PC-3 (cell line): ENCODE data around the gene PCED1A.

Experiments
- CTCF ChIP-seq: fragments of 300-600 bp; sonication (generic); conservative IDR thresholded peaks from 2 replicates; pipeline ENCODE4 v1.5.1; 2017; ENCODE audit warnings: antibody characterized with exemption, low read depth, mild to moderate bottlenecking, low read length
- EZH2 ChIP-seq: fragments of 300-600 bp; sonication (generic); IDR thresholded peaks from one replicate; pipeline ENCODE4 v1.6.1; 2017; ENCODE audit warnings: antibody characterized with exemption, mild to moderate bottlenecking, low read length; ENCODE audit not compliant: unreplicated experiment
- EZH2phosphoT487 ChIP-seq: fragments of 300-600 bp; sonication (generic); IDR thresholded peaks from 2 replicates; pipeline ENCODE4 v1.6.1; 2018; ENCODE audit warnings: mild to moderate bottlenecking, antibody characterized with exemption, low read length, borderline replicate concordance

GRCh38 chr20:2840138-2840966 lies at the start of gene PCED1A, which contains the start of gene VPS16:
- no peak for TF ChIP-seq CTCF
- TF ChIP-seq EZH2: no peak
- TF ChIP-seq EZH2phosphoT487: no peak
